ENCODE results near the gene C5AR1.
"Not testable (repeated sequence)": the region's sequence is repeated elsewhere in the genome, so short reads cannot be mapped to it uniquely, and the experiment has no call there.

Gene C5AR1

DNA sequence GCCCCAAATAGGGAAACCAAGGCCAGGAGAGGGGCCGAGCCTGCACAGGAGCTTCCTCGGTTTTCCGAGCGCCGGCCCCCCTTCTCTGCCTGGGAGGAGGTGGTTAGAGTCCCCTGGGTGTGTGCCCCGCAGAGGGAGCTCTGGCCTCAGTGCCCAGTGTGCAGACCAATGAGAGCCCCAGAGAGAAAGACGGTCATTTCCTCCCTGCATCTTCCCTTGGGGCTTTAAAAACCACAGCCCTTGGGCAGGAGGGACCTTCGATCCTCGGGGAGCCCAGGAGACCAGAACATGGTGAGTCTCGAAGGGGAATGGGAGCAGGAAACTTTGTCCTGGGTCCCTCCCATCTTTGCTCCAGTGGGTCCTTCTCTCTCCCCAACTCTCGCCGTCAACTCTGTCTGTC lies at the start of gene C5AR1:
Gene C5AR1 (plus strand): TSS at position 254 of the 400 bp plus-strand sequence. CDS start 35 bp downstream, at position 289.
- H3K27ac Mint-ChIP-seq = no peak within 1 kb of the TSS
- no peak within 1 kb of the TSS for H3K4me3 Mint-ChIP-seq
- H3K4me1 Mint-ChIP-seq = no peaks in the 10 kb centered on the region
- no peaks in the 10 kb centered on the region for H3K36me3 Mint-ChIP-seq (ENCODE audit: low read depth)
- H3K27me3 Mint-ChIP-seq (ENCODE audit: low read depth) = peaks cover 28% of the 10 kb centered on the region
- no peaks in the 10 kb centered on the region for H3K9me3 Mint-ChIP-seq
- TF ChIP-seq, protein P1, sequence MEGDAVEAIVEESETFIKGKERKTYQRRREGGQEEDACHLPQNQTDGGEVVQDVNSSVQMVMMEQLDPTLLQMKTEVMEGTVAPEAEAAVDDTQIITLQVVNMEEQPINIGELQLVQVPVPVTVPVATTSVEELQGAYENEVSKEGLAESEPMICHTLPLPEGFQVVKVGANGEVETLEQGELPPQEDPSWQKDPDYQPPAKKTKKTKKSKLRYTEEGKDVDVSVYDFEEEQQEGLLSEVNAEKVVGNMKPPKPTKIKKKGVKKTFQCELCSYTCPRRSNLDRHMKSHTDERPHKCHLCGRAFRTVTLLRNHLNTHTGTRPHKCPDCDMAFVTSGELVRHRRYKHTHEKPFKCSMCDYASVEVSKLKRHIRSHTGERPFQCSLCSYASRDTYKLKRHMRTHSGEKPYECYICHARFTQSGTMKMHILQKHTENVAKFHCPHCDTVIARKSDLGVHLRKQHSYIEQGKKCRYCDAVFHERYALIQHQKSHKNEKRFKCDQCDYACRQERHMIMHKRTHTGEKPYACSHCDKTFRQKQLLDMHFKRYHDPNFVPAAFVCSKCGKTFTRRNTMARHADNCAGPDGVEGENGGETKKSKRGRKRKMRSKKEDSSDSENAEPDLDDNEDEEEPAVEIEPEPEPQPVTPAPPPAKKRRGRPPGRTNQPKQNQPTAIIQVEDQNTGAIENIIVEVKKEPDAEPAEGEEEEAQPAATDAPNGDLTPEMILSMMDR (IDR thresholded peaks at IDR 0.05; ENCODE audit: unreplicated experiment in 3 of 3) = no peak

DNA sequence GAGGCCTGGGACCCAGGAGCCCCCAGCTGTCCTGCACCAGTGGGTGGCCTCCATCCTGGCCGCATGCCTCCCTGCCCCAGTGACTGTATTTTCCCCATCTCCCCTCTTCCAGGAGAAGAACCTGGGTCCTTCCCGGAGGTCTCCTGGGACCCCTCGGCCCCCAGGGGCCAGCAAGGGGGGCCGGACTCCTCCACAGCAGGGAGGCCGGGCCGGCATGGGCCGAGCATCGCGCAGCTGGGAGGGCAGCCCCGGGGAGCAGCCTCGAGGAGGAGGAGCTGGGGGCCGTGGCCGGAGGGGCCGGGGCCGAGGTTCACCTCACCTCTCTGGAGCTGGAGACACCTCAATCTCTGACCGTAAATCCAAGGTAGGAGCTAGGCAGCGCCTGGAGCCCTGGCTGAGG lies 49.2 kb upstream of the C5AR1 start:
- Mint-ChIP-seq H3K4me3 (peak overlapping the region; percentile 16 to 65 (median 22)), H3K27me3 (ENCODE audit: low read depth) (no peaks in the 10 kb centered on the region), H3K4me1 (peaks cover 29% of the 10 kb centered on the region), H3K9me3 (no peaks in the 10 kb centered on the region), H3K36me3 (ENCODE audit: low read depth) (peaks cover 58% of the 10 kb centered on the region), H3K27ac (peak overlapping the region; percentile 14 to 74 (median 22))
- TF ChIP-seq, protein P1 (IDR thresholded peaks at IDR 0.05; ENCODE audit: unreplicated experiment in 3 of 3) = no peak

DNA sequence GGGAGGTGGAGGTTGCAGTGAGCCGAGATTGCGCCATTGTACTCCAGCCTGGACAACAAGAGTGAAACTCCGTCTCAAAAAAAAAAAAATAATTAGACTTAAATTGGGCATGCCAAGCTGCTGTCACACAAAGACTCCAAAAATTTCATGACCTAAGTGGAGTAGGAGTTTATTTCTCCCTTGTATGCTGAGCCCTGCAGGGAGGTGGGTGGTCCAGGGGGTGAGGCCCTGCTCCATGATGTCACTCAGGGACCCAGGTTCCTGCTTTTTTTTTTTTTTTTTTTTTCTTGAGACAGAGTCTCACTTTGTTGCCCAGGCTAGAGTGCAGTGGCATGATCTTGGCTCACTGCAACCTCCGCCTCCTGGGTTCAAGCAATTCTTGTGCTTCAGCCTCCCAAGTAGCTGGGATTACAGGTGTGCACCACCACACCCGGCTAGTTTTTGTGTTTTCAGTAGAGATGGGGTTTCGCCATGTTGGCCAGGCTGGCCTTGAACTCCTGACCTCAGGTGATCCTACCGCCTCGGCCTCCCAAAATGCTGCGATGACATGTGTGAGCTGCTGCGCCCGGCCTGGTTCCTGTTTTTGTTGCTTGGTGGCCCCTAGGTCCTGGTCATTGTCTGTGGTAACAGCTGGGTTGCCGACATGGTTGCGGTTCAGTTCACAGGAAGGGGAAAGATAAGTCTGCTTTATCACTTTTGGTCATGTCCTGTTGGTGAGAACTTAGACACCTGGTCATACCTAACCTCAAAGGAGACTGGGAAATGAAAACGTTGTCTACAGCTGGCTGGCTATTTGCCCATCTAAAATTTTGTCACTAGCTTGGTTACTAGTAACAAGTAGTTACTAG lies 47.5 kb upstream of the C5AR1 start:
- Mint-ChIP-seq H3K36me3 (ENCODE audit: low read depth) (peaks cover 71% of the 10 kb centered on the region), H3K4me1 (peaks cover 28% of the 10 kb centered on the region)
- H3K27ac Mint-ChIP-seq; H3K27me3 Mint-ChIP-seq (ENCODE audit: low read depth); H3K4me3 Mint-ChIP-seq; H3K9me3 Mint-ChIP-seq: not testable (repeated sequence)

DNA sequence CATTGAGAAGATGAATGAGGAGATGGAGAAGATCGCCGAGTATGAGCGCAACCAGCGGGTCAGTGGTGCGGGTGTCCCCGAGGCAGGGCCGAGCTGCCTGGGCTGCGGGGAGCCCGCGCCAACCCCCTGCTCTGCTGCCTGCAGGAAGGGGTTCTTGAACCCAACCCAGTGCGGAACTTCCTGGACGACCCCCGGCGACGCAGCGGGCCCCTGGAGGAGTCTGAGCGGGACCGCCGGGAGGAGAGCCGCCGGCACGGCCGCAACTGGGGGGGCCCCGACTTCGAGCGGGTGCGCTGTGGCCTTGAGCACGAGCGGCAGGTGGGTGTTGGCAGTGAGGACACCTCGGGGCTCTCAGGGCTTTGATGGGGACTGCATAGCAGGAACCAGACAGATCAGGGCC lies 45.0 kb upstream of the C5AR1 start:
- H3K4me1 Mint-ChIP-seq = peaks cover 6% of the 10 kb centered on the region
- H3K27me3 Mint-ChIP-seq (ENCODE audit: low read depth) = no peaks in the 10 kb centered on the region
- H3K27ac Mint-ChIP-seq = no peak overlapping the region
- TF ChIP-seq, protein P1 (IDR thresholded peaks at IDR 0.05; ENCODE audit: unreplicated experiment in 3 of 3) = no peak
- no peaks in the 10 kb centered on the region for H3K9me3 Mint-ChIP-seq
- no peak overlapping the region for H3K4me3 Mint-ChIP-seq
- peaks cover 65% of the 10 kb centered on the region for H3K36me3 Mint-ChIP-seq (ENCODE audit: low read depth)

DNA sequence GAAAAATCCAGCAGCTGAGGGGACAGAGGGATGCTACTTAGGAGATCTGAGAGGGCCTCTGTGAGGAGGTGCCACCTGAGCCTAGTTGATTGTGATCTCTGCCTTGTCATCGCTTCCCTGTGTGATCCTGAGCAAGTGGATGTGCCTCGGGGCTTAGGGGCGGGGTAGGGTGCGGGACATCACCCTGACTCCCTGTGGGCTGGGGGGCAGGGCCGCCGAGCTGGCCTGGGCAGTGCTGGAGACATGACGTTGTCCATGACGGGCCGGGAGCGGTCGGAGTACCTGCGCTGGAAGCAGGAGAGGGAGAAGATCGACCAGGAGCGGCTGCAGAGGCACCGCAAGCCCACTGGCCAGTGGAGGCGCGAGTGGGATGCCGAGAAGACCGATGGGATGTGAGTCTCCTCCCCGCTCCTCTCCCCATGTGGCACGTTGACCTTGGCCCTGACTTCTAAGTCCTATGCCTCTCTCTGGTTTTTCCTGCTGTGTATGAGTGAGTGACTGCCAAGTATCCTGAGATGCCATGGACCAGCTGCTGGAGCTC lies 43.2 kb upstream of the C5AR1 start:
- Mint-ChIP-seq H3K27ac (no peak overlapping the region), H3K9me3 (no peaks in the 10 kb centered on the region), H3K4me3 (no peak overlapping the region), H3K4me1 (no peaks in the 10 kb centered on the region), H3K27me3 (ENCODE audit: low read depth) (no peaks in the 10 kb centered on the region), H3K36me3 (ENCODE audit: low read depth) (peaks cover 59% of the 10 kb centered on the region)
- TF ChIP-seq, protein P1 (IDR thresholded peaks at IDR 0.05; ENCODE audit: unreplicated experiment in 3 of 3) = no peak

DNA sequence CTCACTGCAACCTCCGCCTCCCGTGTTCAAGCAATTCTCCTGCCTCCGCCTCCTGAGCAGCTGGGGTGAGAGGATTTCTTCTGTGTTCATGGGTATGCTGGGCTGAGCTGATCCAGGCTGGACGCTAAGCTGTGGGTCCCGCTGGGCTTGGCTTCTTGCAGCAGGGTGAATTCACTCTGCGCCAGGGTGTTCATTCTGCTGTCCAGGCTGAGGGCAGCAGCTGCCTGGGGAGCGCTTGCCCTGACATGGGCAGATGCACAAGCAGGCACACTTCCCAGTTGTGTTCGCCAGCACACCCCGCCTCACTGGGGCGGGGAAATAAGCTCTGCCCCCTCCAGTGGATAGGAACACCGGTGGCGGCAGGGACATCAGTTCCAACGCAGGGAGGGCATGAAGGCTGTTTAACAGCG lies 42.3 kb upstream of the C5AR1 start:
- Mint-ChIP-seq H3K36me3 (ENCODE audit: low read depth) (peaks cover 57% of the 10 kb centered on the region), H3K4me3 (no peak overlapping the region)
- TF ChIP-seq, protein P1 (IDR thresholded peaks at IDR 0.05; ENCODE audit: unreplicated experiment in 3 of 3) = no peak

More for the DNA sequence above, 42.3 kb upstream of the C5AR1 start:
- H3K9me3 Mint-ChIP-seq = no peaks in the 10 kb centered on the region
- H3K27me3 Mint-ChIP-seq (ENCODE audit: low read depth) = no peaks in the 10 kb centered on the region
- peaks cover 4% of the 10 kb centered on the region for H3K4me1 Mint-ChIP-seq
- H3K27ac Mint-ChIP-seq = no peak overlapping the region

All from nephron (organoid).